Measurements from ENCODE around the gene UQCC3.
A peak's percentile ranks its signal among the peaks of the same experiment; 100 is the strongest.
"Not testable (repeated sequence)": the region's sequence is repeated elsewhere in the genome, so short reads cannot be mapped to it uniquely, and the experiment has no call there.

The UQCC3 gene

GRCh38 chr11:62671608-62672389, at the start of gene UQCC3, which contains the start of gene LBHD1:
Gene UQCC3 (plus strand): TSS chr11:62671673. CDS start chr11:62671746, 73 bp downstream.
Gene LBHD1 (minus strand): TSS chr11:62672267. CDS start chr11:62670031, 2,236 bp downstream.
- peaks cover 42% of the 10 kb centered on the region for H3K4me1 Mint-ChIP-seq
- no peaks in the 10 kb centered on the region for H3K9me3 Mint-ChIP-seq
- ATAC-seq (peak; percentile 92), DNase-seq (ENCODE audit: low spot score in 2 of 2) (peak; percentile 58 to 90)
- H3K36me3 Mint-ChIP-seq: peaks cover 97% of the 10 kb centered on the region
- H3K27ac Mint-ChIP-seq: peak within 1 kb of the TSS; percentile 97
- H3K4me3 Mint-ChIP-seq: peak within 1 kb of the TSS; percentile 99

- Mint-ChIP-seq H3K27ac (peak overlapping the region; percentile 96), H3K9me3 (no peaks in the 10 kb centered on the region), H3K4me1 (peaks cover 20% of the 10 kb centered on the region), H3K4me3 (peak overlapping the region; percentile 95), H3K36me3 (peaks cover 93% of the 10 kb centered on the region)
- DNase-seq (ENCODE audit: low spot score in 2 of 2) (no peak), ATAC-seq (no peak)
Measured at GRCh38 chr11:62622476-62623089, 48.9 kb upstream of the UQCC3 start.

- no peak overlapping the region for H3K27ac Mint-ChIP-seq
Measured at GRCh38 chr11:62627713-62628112, 43.8 kb upstream of the UQCC3 start.

GRCh38 chr11:62632492-62632891, 39.0 kb upstream of the UQCC3 start:
- no peak for ATAC-seq
- H3K9me3 Mint-ChIP-seq: no peaks in the 10 kb centered on the region
- peak overlapping the region; percentile 56 for H3K27ac Mint-ChIP-seq
- H3K36me3 Mint-ChIP-seq: peaks cover 100% of the 10 kb centered on the region
- H3K4me3 Mint-ChIP-seq: no peak overlapping the region
- H3K4me1 Mint-ChIP-seq: no peaks in the 10 kb centered on the region
- no peak for DNase-seq (ENCODE audit: low spot score in 2 of 2)

More at GRCh38 chr11:62627713-62628112, 43.8 kb upstream of the UQCC3 start:
- DNase-seq (ENCODE audit: low spot score in 2 of 2) (no peak), ATAC-seq (no peak)
- no peak overlapping the region for H3K4me3 Mint-ChIP-seq
- H3K36me3 Mint-ChIP-seq: peaks cover 93% of the 10 kb centered on the region
- no peaks in the 10 kb centered on the region for H3K4me1 Mint-ChIP-seq
- H3K9me3 Mint-ChIP-seq: no peaks in the 10 kb centered on the region

- ATAC-seq (no peak), DNase-seq (ENCODE audit: low spot score in 2 of 2) (no peak)
- Mint-ChIP-seq H3K4me3 (peak overlapping the region; percentile 96), H3K9me3 (no peaks in the 10 kb centered on the region), H3K27ac (no peak overlapping the region), H3K4me1 (peaks cover 37% of the 10 kb centered on the region), H3K36me3 (peaks cover 84% of the 10 kb centered on the region)
Measured at GRCh38 chr11:62644220-62644619, 27.3 kb upstream of the UQCC3 start.

GRCh38 chr11:62645671-62645945, 25.9 kb upstream of the UQCC3 start:
- DNase-seq (ENCODE audit: low spot score in 2 of 2) (no peak), ATAC-seq (no peak)
- no peaks in the 10 kb centered on the region for H3K9me3 Mint-ChIP-seq
- H3K4me1 Mint-ChIP-seq: peaks cover 29% of the 10 kb centered on the region
- peak overlapping the region; percentile 95 for H3K27ac Mint-ChIP-seq
- peak overlapping the region; percentile 96 for H3K4me3 Mint-ChIP-seq
- H3K36me3 Mint-ChIP-seq: peaks cover 86% of the 10 kb centered on the region

GRCh38 chr11:62645946-62646824, 25.3 kb upstream of the UQCC3 start, which contains the start of gene GANAB:
Gene GANAB (minus strand): TSS chr11:62646613. CDS start chr11:62646599, 14 bp downstream.
- Mint-ChIP-seq H3K36me3 (peaks cover 80% of the 10 kb centered on the region), H3K4me1 (peaks cover 23% of the 10 kb centered on the region), H3K9me3 (no peaks in the 10 kb centered on the region), H3K4me3 (peak within 1 kb of the TSS; percentile 96), H3K27ac (peak within 1 kb of the TSS; percentile 95)
- DNase-seq (ENCODE audit: low spot score in 2 of 2) (peak; percentile 90 to 98), ATAC-seq (peak; percentile 99)

GRCh38 chr11:62646825-62647608, 24.5 kb upstream of the UQCC3 start:
- Mint-ChIP-seq H3K9me3 (no peaks in the 10 kb centered on the region), H3K4me1 (peaks cover 19% of the 10 kb centered on the region)
- no peak for ATAC-seq

GRCh38 chr11:62647609-62648005, 23.9 kb upstream of the UQCC3 start:
- H3K36me3 Mint-ChIP-seq: peaks cover 73% of the 10 kb centered on the region
- H3K9me3 Mint-ChIP-seq: no peaks in the 10 kb centered on the region
- H3K4me1 Mint-ChIP-seq: peaks cover 25% of the 10 kb centered on the region
- no peak overlapping the region for H3K4me3 Mint-ChIP-seq
- no peak for DNase-seq (ENCODE audit: low spot score in 2 of 2)
- no peak overlapping the region for H3K27ac Mint-ChIP-seq
- ATAC-seq: no peak

More at GRCh38 chr11:62646825-62647608, 24.5 kb upstream of the UQCC3 start:
- Mint-ChIP-seq H3K4me3 (peak overlapping the region; percentile 96), H3K27ac (peak overlapping the region; percentile 95), H3K36me3 (peaks cover 77% of the 10 kb centered on the region)
- no peak for DNase-seq (ENCODE audit: low spot score in 2 of 2)

- H3K27ac Mint-ChIP-seq: no peak overlapping the region
- H3K4me1 Mint-ChIP-seq: peaks cover 29% of the 10 kb centered on the region
- no peaks in the 10 kb centered on the region for H3K9me3 Mint-ChIP-seq
Measured at GRCh38 chr11:62648185-62648966, 23.1 kb upstream of the UQCC3 start.

GRCh38 chr11:62648967-62649364, 22.5 kb upstream of the UQCC3 start:
- Mint-ChIP-seq H3K36me3 (peaks cover 73% of the 10 kb centered on the region), H3K4me3 (no peak overlapping the region), H3K9me3 (no peaks in the 10 kb centered on the region), H3K27ac (no peak overlapping the region), H3K4me1 (peaks cover 34% of the 10 kb centered on the region)
- no peak for ATAC-seq
- DNase-seq (ENCODE audit: low spot score in 2 of 2): no peak

More at GRCh38 chr11:62648185-62648966, 23.1 kb upstream of the UQCC3 start:
- DNase-seq (ENCODE audit: low spot score in 2 of 2) (no peak), ATAC-seq (no peak)
- Mint-ChIP-seq H3K4me3 (no peak overlapping the region), H3K36me3 (peaks cover 73% of the 10 kb centered on the region)

- H3K4me1 Mint-ChIP-seq: peaks cover 33% of the 10 kb centered on the region
- DNase-seq (ENCODE audit: low spot score in 2 of 2) (no peak), ATAC-seq (no peak)
- H3K4me3 Mint-ChIP-seq: no peak overlapping the region
- H3K36me3 Mint-ChIP-seq: peaks cover 68% of the 10 kb centered on the region
- H3K9me3 Mint-ChIP-seq: no peaks in the 10 kb centered on the region
- no peak overlapping the region for H3K27ac Mint-ChIP-seq
Measured at GRCh38 chr11:62649486-62649885, 22.0 kb upstream of the UQCC3 start.

- not testable (repeated sequence) for DNase-seq (ENCODE audit: low spot score in 2 of 2); H3K9me3 Mint-ChIP-seq; H3K27ac Mint-ChIP-seq; H3K4me3 Mint-ChIP-seq; ATAC-seq
- Mint-ChIP-seq H3K4me1 (peaks cover 31% of the 10 kb centered on the region), H3K36me3 (peaks cover 61% of the 10 kb centered on the region)
Measured at GRCh38 chr11:62650283-62650682, 21.2 kb upstream of the UQCC3 start.

Measured in stimulated activated effector memory CD8-positive, alpha-beta T cell treated with anti-CD3 and anti-CD28 coated beads, Interleukin-12 subunit alpha, Interleukin-12 subunit beta, amount 100 ng/mL, for 72 hours (primary cell).